ENCODE data around the gene TSPYL4. TPM values are rescaled to one million over a fixed set of nuclear protein-coding genes. Genes with fewer than 3 reads are reported as not detected.

The TSPYL4 gene
- total RNA-seq: 12.8 and 17.8 TPM in 2 replicates

GRCh38 chr6:116253505-116254296 is at the start of gene TSPYL4:
Gene TSPYL4, minus strand, starts transcription at chr6:116254075. Its CDS starts 67 bp downstream, at chr6:116254008.

GRCh38 chr6:116279232-116280160 is 25.6 kb upstream of the TSPYL4 start, which contains the start of gene TSPYL1:
Gene TSPYL1, minus strand, starts transcription at chr6:116279930. Its CDS starts 100 bp downstream, at chr6:116279830.

Other genes with a start within 250 kb of the TSPYL4 start
- 0.79 and 1.6 TPM in 2 replicates for gene FRK, start 193.2 kb downstream of the TSPYL4 start, total RNA-seq
- gene NT5DC1, start 153.2 kb downstream of the TSPYL4 start, total RNA-seq: 4.9 and 10.1 TPM in 2 replicates
- gene COL10A1, start 127.9 kb downstream of the TSPYL4 start, total RNA-seq: under 0.01 TPM in 1 of 2 replicates, not detected in the other
- 110 and 129 TPM in 2 replicates for gene TSPYL1, start 25.9 kb upstream of the TSPYL4 start, total RNA-seq
- 37.9 and 42.8 TPM in 2 replicates for gene DSE, start 116.9 kb upstream of the TSPYL4 start, total RNA-seq
- gene CALHM6, start 207.3 kb upstream of the TSPYL4 start, total RNA-seq: 0.26 and 0.31 TPM in 2 replicates

All from aortic smooth muscle cell (primary cell).